HG03457 (cell line): Measurements from ENCODE around the gene DNAJB1.
"Not testable (repeated sequence)": the region's sequence is repeated elsewhere in the genome, so short reads cannot be mapped to it uniquely, and the experiment has no call there.

Source experiments
- ATAC-seq: cut with Tn5 transposase; IDR thresholded peaks from one replicate; pipeline ENCODE4 v1.9.1; 2021; ENCODE audit warnings: moderate number of reproducible peaks; ENCODE audit not compliant: unreplicated experiment

The DNAJB1 gene

DNA sequence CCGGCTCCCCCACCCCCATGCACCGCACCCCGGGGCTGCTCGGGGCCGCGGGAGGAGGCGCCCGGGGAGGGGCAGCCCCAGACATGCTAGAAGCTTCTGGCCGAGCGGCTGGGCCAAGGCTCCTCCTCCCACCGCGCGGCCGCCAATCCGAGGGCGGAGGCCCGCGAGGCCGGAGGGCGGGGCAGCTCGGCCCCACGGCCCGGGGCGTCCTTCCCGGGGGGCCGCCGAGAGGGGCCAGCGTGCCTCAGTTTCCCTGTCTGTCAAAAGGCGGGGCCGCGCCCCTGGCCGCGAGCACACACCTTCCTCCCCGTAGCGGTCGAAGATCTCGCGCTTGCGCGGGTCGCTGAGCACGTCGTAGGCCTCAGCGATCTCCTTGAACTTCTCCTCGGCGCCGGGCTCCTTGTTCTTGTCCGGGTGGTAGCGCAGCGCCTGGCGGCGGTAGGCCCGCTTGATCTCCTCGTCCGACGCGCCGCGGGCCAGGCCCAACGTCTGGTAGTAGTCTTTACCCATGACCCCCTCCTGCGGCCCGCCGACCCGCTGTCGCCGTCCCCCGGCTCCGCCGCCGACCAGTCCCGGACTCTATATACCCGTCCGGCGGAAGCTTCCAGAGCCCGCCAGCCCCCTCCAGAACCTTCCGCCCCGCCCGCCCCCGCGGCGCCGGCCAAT lies at the start of gene DNAJB1:
DNAJB1 (minus strand) TSS at position 558 of the 666 bp plus-strand sequence; CDS start at position 510, 48 bp downstream.
- peak; percentile 46 for ATAC-seq

DNA sequence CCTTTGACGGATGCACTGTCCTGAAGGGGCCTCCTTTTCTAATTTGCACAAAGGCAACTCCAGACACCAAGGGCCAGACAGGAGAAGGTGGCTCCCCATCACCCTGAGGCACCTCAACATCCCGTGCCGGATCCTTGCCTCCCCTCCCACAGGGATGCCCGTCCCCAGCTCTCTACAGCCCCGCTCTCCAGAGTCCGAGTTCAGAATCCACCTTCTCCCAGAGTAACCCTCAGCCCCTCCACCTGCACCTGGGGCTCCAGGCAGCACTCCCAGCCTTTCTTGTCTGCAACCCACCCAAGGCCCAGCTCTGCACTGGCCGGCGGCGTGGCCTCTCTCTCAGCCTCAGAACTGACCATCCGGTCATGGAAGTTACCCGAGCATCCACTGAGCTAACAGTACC lies 48.9 kb upstream of the DNAJB1 start:
- no peak for ATAC-seq

GRCh38 chr19:14566712-14567077 lies 48.5 kb upstream of the DNAJB1 start:
- no peak for ATAC-seq

DNA sequence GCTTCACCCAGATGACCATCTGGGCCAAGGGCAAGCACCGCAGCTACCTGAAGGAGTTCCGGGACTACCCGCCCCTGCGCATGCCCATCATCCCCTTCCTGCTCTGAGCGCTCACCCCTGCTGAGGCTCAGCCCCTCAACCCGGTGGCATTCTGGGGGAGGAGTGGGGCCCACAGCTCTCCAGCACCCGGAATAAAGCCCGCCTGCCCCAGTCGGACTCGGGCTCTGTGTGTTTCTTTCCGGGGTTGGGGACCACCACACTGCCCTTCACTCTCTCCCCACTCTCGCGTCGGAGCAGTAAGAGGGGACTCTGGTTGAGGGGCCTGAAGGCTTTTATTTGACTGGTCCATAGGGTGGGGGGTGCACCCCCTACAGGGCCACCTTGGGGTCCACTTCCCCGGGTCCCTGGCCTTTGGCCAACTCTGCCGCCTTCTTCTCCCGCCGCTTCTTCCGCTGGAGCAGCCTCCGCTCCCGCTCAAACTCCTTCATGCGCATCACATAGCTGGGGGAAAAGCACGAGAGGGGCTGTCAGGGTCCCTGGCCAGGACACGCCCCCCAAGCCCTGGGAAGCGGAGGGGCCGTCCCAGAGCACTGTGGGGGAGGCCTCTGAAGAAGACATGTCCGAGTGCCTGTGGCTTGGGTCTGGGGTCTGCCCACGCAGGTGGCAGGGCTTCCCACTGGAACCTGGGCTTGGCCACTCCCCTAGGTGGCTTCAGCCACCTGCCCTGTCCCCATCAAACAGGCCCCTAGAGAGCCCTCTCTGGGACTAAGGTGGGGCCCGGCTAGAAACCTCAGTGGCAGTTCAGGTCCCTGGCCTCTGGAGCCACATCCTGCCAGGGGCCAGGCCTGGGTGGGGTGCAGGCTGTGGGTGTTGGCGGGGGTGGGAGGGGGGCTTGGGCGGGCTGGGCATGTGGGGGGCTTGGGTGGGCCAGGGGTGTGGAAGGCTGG lies 47.8 kb upstream of the DNAJB1 start:
- ATAC-seq, result no peak

- ATAC-seq, result no peak
Measured at GRCh38 chr19:14565298-14565679, 47.1 kb upstream of the DNAJB1 start.

- ATAC-seq, result not testable (repeated sequence)
Measured at GRCh38 chr19:14564652-14565297, 46.6 kb upstream of the DNAJB1 start.

GRCh38 chr19:14563989-14564651 lies 45.9 kb upstream of the DNAJB1 start:
- no peak for ATAC-seq

GRCh38 chr19:14563590-14563926 lies 45.4 kb upstream of the DNAJB1 start:
- ATAC-seq, result no peak

DNA sequence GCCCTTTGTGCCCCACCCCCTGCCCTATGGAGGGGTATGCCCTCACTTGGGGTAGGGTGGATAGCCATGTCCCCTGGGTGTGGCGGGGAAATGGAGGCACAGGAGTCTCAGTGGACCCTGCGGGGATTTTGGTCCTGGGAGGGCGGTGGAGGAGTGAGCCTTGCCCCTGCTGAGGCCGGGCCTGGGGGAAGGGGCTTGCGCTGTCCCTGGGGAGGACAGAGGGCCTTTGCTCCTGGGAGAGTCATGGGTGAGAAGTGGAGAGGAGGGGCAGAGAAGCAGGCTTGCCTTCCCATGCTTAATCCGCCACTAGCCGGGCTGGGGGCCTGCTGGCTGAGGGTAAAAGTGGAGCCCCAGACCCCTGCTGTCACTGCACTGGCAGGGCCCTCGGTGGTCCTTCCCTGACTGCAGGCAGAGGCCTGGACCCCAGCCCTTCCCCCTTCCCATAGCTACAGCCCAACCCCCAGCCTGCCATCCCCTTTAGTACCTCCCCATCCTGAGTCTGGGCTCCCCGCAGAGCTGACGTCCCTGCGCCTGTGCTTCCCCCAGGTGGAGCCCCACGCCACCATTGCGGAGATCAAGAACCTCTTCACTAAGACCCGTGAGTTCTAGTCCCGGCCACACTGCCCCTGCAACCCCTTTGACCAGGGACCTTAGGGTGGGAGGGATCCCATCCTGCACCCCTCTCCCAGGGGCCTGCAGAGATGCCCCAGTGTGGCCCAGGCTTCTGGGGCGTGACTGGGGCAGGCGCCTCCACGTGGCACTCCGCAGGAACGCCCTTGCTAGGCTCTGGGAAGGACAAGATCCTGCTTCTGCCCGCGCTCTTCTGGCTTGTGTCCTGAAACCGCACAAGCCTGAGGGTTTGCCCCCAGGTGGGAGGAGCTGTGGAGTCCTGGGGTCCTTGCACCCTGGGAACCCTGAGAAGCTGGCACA lies 44.7 kb upstream of the DNAJB1 start:
- ATAC-seq, result no peak

DNA sequence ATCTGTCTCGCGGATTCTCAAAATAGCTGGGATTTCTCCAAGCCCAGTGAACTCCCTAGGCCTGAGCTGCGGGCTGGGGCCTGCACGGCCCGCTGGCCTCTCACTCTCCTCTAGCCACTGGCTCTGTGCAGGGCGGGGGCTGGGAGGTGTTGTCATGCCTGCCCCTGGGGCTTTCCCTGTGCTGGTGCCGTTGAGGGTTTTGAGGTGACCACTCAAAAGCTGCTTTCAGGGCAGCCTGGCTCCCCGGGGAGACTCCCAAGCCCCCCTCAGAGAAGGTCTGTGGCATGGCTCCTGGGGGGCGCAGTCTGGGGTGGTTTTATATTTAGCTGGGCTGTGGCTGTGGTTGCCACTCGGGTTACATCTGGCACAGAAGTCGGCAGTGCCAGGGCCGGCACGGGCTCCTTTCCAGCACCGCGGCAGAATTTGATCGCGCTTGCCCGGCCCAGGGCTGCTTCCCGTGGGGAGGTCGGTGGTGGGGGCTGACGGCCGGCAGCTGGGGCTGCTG lies 43.7 kb upstream of the DNAJB1 start:
- ATAC-seq, result no peak

DNA sequence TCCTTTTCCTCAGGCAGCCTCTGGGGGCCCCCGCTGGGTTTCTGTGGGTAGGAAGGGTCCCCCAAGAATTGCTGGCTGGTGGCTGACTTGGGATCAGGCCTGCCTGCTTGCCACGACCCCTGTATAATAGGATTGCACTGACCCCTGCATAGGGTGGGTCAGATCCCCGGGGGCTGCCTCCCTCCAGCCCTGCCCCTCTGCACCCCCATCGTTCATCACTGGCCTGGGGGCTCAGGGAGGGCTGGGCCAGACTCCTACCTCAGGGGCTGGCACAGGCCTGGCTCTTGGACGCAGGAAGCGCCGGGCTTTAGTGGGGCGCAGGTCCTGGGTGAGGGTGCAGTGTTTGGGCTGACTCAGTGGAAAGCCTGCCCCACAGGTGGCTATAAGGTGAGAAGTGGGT lies 43.1 kb upstream of the DNAJB1 start:
- no peak for ATAC-seq

DNA sequence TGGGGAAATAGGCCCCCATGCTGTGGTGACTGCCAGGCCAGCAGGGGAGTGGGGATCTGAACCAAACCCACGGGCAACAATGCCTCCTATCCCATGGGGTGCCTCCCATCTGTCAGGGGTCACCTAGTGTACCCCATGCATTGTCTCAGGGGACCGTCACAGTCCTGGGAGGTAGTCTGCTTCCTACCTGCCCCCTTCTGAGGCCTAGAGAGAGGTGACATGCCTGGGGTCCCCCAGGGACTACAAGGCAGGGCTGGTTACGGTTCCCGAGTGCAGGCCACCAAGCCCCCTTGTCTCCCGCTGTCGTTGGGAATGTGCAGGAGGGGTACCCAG lies 42.5 kb upstream of the DNAJB1 start:
- ATAC-seq, result no peak

DNA sequence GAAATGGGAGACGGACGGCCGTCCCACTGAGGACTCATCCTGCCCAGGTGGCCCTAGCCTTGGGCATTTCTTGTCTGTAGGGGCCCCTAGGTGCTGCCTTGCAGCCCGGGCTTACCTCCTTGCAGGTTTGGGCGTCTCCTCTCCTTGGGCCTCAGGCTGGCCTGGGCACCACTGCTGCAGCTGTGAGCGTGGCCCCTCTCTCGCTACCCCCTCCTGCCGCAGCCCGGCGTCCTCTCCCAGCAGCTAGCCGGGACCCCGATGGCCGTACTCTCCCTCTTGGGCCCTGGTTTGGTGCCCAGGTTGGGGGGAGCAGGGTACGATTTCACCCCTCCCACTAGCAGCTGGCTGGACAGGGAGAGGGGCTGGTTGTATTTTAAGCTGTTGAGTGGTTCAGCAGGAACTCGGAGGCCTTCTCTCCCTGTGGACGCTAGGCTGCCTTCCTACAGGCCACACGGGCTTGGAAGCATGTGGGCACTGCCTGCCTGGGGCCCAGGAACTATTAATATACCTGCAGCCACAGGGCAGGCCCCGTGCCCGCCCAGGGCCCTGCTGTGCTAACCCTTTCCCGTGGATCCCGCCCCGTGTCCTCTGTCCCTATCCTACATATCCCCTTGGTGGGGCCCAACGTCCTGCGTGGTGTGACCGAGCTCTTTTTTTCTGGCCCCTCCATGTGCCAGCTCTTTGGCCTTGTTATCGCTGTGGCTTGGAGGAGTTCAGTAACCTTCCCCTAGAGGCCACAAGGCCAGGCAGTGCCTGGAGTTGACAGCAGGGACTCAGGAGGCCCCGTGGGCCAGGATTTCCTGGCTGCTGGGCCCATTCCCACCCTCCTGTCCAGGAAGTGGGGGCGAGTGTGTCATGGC lies 41.9 kb upstream of the DNAJB1 start:
- no peak for ATAC-seq

- no peak for ATAC-seq
Measured at GRCh38 chr19:14558370-14559066, 40.3 kb upstream of the DNAJB1 start.

GRCh38 chr19:14556662-14557188 lies 38.5 kb upstream of the DNAJB1 start:
- no peak for ATAC-seq

DNA sequence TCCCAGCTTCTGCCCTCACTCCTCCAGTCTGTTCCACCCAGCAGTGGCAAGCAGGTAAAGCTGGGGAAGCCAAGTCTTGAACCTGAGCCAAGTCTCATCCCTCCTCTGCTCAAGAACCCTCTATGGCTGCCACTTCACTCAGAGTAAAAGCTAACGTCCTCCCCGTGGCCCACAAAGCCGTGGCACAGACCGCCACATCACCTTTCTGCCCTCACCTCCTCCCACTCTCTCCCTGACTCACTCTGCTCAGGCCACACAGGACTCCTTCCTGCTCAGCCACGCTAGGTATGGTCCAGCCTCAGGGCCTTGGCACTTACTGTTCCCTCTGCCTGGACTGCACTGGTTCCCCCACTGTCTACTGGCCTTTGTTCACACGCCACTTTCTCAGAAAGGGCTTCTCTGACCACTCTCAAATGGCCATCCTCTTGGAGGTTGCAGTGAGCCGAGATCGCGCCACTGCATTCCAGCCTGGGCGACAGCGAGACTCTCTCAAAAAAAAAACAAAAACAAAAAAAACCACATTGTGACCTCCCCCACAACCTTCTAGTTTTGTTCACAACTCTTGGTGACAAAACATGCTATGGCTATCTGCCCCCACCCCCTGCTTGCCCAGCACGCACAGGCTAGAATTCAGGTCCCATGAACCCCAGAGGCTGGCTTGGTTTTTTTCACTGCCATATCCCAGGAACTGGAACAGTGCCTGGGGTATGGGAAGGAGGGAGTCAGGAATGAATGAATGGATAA lies 37.9 kb upstream of the DNAJB1 start:
- no peak for ATAC-seq

- no peak for ATAC-seq
Measured at GRCh38 chr19:14554382-14554812, 36.2 kb upstream of the DNAJB1 start.

GRCh38 chr19:14553939-14554243 lies 35.7 kb upstream of the DNAJB1 start:
- no peak for ATAC-seq
